HepG2 (cell line): ENCODE data around the gene SELENOW. TPM values are rescaled to one million over a fixed set of nuclear protein-coding genes. Genes with fewer than 3 reads are reported as not detected.

Source experiments
- MAZ ChIP-seq, 2 experiments: sonication (generic) in 1 of 2; formaldehyde crosslinking in 1 of 2; IDR thresholded peaks; 2 replicates each; pipeline versions ENCODE4 v1.5.0 to v1.6.1; 2012 to 2020; ENCODE audit warnings: low read depth in 2 of 2, mild to moderate bottlenecking in 2 of 2, borderline replicate concordance in 1 of 2, improper control_type of control experiment in 1 of 2, low read length in 1 of 2, missing genetic modification reagents in 1 of 2, moderate library complexity in 1 of 2
- MLLT10 ChIP-seq: sonication (generic); formaldehyde crosslinking; IDR thresholded peaks from 2 replicates; pipeline ENCODE4 v1.4.0; 2020; ENCODE audit warnings: missing genetic modification reagents
- MXI1 ChIP-seq: IDR thresholded peaks from 3 replicates; pipeline ENCODE4 v1.6.1; 2012; ENCODE audit warnings: low read depth, low read length, inconsistent platforms, borderline replicate concordance
- NCOA1 ChIP-seq: sonication (generic); formaldehyde crosslinking; IDR thresholded peaks from 2 replicates; pipeline ENCODE4 v1.9.0; 2021; ENCODE audit warnings: missing genetic modification reagents
- NR3C1 ChIP-seq: sonication (generic); formaldehyde crosslinking; IDR thresholded peaks from 2 replicates; pipeline ENCODE4 v1.4.0; 2020; ENCODE audit warnings: missing genetic modification reagents
- POLR2G ChIP-seq: fragments of 200-400 bp; formaldehyde crosslinking; IDR thresholded peaks from 2 replicates; pipeline ENCODE4 v1.6.1; 2018; ENCODE audit warnings: mild to moderate bottlenecking, low read depth, low read length, moderate library complexity
- RELA ChIP-seq: sonication (generic); formaldehyde crosslinking; IDR thresholded peaks from 2 replicates; pipeline ENCODE4 v1.4.0; 2020; ENCODE audit warnings: missing genetic modification reagents
- SSRP1 ChIP-seq: IDR thresholded peaks from 2 replicates; pipeline ENCODE4 v1.6.1; 2016; ENCODE audit warnings: control low read depth
- TRIM24 ChIP-seq: sonication (generic); formaldehyde crosslinking; IDR thresholded peaks from 2 replicates; pipeline ENCODE4 v1.8.0; 2022; ENCODE audit warnings: mild to moderate bottlenecking, missing genetic modification reagents
- ZNF337 ChIP-seq: sonication (generic); formaldehyde crosslinking; IDR thresholded peaks from 2 replicates; pipeline ENCODE4 v1.5.1; 2020; ENCODE audit warnings: missing genetic modification reagents, low read depth, mild to moderate bottlenecking, borderline replicate concordance
- ZNF850 ChIP-seq: sonication (generic); formaldehyde crosslinking; conservative IDR thresholded peaks from 2 replicates; pipeline ENCODE4 v1.9.0; 2021; ENCODE audit warnings: mild to moderate bottlenecking, missing genetic modification reagents
- ZSCAN21 ChIP-seq: sonication (generic); formaldehyde crosslinking; IDR thresholded peaks from 2 replicates; pipeline ENCODE4 v1.8.0; 2022; ENCODE audit warnings: mild to moderate bottlenecking, missing genetic modification reagents, moderate library complexity, borderline replicate concordance
- polyA plus RNA-seq, 8 experiments: library from polyadenylated mRNA; depleted of rRNA in 3 of 8; stranded (reverse) in 7 of 8; unstranded in 1 of 8; fragments of >200 nt; fragmentation: Illumina TruSeq in 4 of 8; extraction: Trizol in 4 of 8; gene quantifications; 2 replicates each; pipeline versions ENCODE4 v1.2.1 to v1.2.3, GENCODE V29; 2011 to 2016; ENCODE audit warnings: low read depth in 4 of 8, missing spikeins in 1 of 8, mixed read lengths in 1 of 8; ENCODE audit not compliant: insufficient read depth in 1 of 8
- total RNA-seq, 5 experiments: library from RNA; depleted of rRNA; stranded (reverse); fragments of >200 nt; fragmentation: Illumina TruSeq; extraction: Trizol; gene quantifications; 2 replicates each; pipeline ENCODE4 v1.2.3, GENCODE V29; 2016; ENCODE audit warnings: low read depth in 1 of 5
- TF ChIP-seq, protein P1 (sequence below): sonication (generic); formaldehyde crosslinking; IDR thresholded peaks from 2 replicates; pipeline ENCODE4 v1.4.0; 2020; ENCODE audit warnings: mild to moderate bottlenecking, low read depth, missing genetic modification reagents
- TF ChIP-seq, protein P2 (sequence below): sonication (generic); formaldehyde crosslinking; IDR thresholded peaks from 2 replicates; pipeline ENCODE4 v1.5.0; 2020; ENCODE audit warnings: missing genetic modification reagents
- TF ChIP-seq, protein P3 (sequence below): IDR thresholded peaks from 2 replicates; pipeline ENCODE4 v1.6.1; 2016; ENCODE audit warnings: missing genetic modification reagents, missing compliant biosample characterization
- TF ChIP-seq, protein P4 (sequence below): sonication (generic); formaldehyde crosslinking; IDR thresholded peaks from 2 replicates; pipeline ENCODE4 v1.5.0; 2020; ENCODE audit warnings: mild to moderate bottlenecking, missing genetic modification reagents

SELENOW gene
- total and polyA plus RNA-seq, 2 of the 13 experiments (the other 11 are each of a cell fraction or from before 2014, with no cell fraction given), result 50.3 to 64.7 TPM

DNA sequence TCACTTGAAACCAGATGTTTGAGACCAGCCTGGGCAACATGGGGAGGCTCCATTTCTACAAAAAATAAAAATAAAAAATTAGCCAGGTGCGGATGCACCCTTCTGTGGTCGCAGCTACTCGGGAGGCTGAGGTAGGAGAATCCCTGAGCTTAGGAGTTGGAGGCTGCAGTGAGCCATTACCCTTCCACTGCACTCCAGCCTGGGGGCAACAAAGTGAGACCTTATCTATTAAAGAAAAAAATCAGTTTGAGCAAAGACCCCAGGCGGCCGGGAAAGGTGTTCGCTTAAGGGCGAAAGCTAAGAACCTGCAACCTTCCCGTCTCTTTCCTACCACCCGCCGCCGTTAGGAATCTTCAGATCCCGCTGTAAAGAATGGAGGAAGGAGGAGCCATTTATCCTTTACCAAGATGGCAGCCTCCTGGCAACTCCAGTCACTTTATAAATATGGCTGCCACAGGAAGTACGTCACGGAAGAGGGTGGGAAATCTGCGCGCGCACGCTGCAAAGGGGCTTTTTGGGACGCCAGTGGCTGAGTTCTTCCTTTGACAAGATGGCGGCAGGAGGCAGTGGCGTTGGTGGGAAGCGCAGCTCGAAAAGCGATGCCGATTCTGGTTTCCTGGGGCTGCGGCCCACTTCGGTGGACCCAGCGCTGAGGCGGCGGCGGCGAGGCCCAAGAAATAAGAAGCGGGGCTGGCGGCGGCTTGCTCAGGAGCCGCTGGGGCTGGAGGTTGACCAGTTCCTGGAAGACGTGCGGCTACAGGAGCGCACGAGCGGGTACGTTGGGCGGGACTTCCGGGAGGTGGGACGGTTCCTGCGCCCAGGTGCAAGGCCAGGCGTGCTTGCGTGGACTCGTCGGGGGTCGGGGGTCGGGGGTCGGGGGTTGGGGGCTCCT lies 33.2 kb upstream of the SELENOW start, which contains the start of gene NOP53 (continued):
- no peak for TF ChIP-seq RELA (CRISPR knock-in tag)
- TF ChIP-seq MXI1, result peak; percentile 36; the same call in 1 of the 3 replicates
- no peak for TF ChIP-seq MLLT10
- no peak for TF ChIP-seq ZNF337 (CRISPR knock-in tag)
- TF ChIP-seq, protein P1, sequence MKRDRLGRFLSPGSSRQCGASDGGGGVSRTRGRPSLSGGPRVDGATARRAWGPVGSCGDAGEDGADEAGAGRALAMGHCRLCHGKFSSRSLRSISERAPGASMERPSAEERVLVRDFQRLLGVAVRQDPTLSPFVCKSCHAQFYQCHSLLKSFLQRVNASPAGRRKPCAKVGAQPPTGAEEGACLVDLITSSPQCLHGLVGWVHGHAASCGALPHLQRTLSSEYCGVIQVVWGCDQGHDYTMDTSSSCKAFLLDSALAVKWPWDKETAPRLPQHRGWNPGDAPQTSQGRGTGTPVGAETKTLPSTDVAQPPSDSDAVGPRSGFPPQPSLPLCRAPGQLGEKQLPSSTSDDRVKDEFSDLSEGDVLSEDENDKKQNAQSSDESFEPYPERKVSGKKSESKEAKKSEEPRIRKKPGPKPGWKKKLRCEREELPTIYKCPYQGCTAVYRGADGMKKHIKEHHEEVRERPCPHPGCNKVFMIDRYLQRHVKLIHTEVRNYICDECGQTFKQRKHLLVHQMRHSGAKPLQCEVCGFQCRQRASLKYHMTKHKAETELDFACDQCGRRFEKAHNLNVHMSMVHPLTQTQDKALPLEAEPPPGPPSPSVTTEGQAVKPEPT (CRISPR knock-in tag), result 0 out of 2 replicates have a peak, but pooled peaks have one; percentile 64
- TF ChIP-seq TRIM24 (CRISPR knock-in tag), result no peak
- TF ChIP-seq, protein P2, sequence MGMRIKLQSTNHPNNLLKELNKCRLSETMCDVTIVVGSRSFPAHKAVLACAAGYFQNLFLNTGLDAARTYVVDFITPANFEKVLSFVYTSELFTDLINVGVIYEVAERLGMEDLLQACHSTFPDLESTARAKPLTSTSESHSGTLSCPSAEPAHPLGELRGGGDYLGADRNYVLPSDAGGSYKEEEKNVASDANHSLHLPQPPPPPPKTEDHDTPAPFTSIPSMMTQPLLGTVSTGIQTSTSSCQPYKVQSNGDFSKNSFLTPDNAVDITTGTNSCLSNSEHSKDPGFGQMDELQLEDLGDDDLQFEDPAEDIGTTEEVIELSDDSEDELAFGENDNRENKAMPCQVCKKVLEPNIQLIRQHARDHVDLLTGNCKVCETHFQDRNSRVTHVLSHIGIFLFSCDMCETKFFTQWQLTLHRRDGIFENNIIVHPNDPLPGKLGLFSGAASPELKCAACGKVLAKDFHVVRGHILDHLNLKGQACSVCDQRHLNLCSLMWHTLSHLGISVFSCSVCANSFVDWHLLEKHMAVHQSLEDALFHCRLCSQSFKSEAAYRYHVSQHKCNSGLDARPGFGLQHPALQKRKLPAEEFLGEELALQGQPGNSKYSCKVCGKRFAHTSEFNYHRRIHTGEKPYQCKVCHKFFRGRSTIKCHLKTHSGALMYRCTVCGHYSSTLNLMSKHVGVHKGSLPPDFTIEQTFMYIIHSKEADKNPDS (CRISPR knock-in tag), result 0 out of 2 replicates have a peak, but pooled peaks have one; percentile 36
- TF ChIP-seq NCOA1 (CRISPR knock-in tag), result peak; percentile 54; the same call in 1 of the 2 replicates
- peak; percentile 99 for TF ChIP-seq POLR2G
- TF ChIP-seq ZSCAN21 (CRISPR knock-in tag), result 0 out of 2 replicates have a peak, but pooled peaks have one; percentile 27
- TF ChIP-seq ZNF850, result no peak
- no peak for TF ChIP-seq MAZ (IDR thresholded peaks at IDR 0.05; ENCODE audit: borderline replicate concordance, low read depth, low read length)
- TF ChIP-seq MAZ (CRISPR knock-in tag; IDR thresholded peaks at IDR 0.05; ENCODE audit: low read depth), result peak; percentile 84; the same call in 1 of the 2 replicates
- TF ChIP-seq, protein P3, sequence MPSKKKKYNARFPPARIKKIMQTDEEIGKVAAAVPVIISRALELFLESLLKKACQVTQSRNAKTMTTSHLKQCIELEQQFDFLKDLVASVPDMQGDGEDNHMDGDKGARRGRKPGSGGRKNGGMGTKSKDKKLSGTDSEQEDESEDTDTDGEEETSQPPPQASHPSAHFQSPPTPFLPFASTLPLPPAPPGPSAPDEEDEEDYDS (CRISPR knock-in tag), result peak; percentile 93
- TF ChIP-seq NR3C1 (CRISPR knock-in tag), result no peak
- TF ChIP-seq SSRP1 (CRISPR knock-in tag), result no peak
- TF ChIP-seq, protein P4, sequence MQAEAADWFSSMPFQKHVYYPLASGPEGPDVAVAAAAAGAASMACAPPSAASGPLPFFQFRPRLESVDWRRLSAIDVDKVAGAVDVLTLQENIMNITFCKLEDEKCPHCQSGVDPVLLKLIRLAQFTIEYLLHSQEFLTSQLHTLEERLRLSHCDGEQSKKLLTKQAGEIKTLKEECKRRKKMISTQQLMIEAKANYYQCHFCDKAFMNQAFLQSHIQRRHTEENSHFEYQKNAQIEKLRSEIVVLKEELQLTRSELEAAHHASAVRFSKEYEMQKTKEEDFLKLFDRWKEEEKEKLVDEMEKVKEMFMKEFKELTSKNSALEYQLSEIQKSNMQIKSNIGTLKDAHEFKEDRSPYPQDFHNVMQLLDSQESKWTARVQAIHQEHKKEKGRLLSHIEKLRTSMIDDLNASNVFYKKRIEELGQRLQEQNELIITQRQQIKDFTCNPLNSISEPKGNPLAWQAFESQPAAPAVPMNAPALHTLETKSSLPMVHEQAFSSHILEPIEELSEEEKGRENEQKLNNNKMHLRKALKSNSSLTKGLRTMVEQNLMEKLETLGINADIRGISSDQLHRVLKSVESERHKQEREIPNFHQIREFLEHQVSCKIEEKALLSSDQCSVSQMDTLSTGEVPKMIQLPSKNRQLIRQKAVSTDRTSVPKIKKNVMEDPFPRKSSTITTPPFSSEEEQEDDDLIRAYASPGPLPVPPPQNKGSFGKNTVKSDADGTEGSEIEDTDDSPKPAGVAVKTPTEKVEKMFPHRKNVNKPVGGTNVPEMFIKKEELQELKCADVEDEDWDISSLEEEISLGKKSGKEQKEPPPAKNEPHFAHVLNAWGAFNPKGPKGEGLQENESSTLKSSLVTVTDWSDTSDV (CRISPR knock-in tag), result no peak
